Ramos (cell line): ENCODE results near the gene COG4.
"Not testable (repeated sequence)": the region's sequence is repeated elsewhere in the genome, so short reads cannot be mapped to it uniquely, and the experiment has no call there.

Source experiments
- in situ Hi-C: fragments of 300-500 bp; cut with MboI; formaldehyde crosslinking; loops from one replicate; pipeline ENCODE4 v1.14.3; 2022; ENCODE audit warnings: low sequenced_read_pairs; ENCODE audit not compliant: unreplicated experiment

Gene COG4

GRCh38 chr16:70529051-70529777, 5.9 kb upstream of the COG4 start:
- in situ Hi-C loops = no loop called here

DNA sequence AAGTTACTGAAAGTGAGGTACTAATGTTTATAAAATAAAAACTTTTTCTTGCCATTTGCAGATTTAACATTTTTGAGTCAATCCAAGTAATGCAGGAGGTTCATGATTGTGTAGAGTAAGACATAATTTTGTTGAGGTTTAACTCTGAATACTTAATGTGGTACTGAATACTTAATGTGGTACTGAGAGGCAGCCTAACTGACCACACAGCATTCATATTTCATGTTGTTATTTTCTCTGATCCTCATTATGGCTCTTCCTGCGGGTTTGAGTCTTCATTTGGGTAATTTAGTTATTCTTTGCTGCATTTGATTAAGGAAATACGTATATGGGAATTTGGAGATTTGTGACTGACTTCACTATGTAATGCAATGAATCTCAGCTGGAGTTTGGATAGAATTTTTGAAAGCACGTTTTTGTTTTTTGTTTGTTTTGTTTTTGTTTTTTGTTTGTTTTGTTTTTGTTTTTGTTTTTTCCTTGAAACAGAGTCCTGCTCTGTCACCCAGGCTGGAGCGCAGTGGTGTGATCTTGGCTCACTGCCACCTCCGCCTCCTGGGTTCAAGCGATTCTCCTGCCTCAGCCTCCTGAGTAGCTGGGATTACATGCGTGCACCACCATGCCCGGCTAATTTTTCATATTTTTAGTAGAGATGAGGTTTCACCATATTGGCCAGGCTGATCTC, 4.1 kb upstream of the COG4 start:
- in situ Hi-C loops = no loop called here

DNA sequence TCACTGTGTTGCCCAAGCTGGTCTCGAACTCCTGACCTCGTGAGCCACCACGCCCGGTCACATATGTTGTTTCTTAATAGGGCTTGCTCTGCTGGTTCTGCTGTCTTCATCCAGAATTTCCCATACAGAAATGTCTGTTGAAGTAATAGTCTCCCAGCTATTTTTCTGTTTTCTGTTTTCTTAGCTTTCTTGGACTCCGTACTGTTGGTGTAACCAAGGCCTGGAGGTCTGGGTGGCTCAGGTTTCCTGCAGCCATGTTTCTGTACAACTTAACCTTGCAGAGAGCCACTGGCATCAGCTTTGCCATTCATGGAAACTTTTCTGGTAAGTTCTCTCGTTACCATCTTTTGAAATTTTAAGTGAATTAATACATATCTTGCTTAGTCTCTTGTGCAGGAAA, 3.0 kb upstream of the COG4 start:
- in situ Hi-C loops = no loop called here

GRCh38 chr16:70524399-70524825, 1.1 kb upstream of the COG4 start:
- in situ Hi-C loops = not testable (repeated sequence)

DNA sequence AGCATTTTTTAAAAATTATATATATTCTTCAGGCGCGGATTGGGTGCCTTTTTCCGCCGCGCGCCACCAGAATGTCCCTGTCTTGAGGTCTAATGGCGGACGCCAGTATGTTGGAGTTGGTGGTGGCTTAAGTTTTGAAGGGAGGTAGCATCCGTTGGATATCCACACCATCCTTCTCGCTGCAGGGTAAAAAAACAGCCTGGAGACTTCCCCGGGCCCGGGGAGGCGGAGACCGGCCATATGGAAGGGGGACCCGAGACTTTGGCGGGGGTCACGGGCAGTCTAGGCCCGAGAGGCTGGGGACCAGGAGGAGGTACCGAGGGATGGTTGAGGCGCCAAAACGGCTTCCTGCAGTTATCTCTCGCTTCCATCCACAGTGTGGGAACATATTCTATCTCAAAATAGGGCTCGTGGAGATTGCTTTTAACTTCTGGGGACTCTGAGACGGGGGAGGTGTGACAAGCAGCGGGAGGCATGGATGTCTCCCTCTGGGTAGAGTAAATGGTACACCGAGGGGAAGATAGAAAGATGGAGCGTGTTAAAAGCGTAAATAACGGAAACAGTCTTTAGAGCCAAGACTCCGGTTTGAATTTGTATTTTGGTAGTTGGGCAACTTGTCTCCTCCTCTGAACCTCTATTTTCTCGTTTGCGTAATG, 517 bp upstream of the COG4 start, which contains the start of gene SF3B3:
TSS of gene SF3B3 (plus strand) at position 74 of the 656 bp plus-strand sequence. CDS start 2,841 bp downstream, outside the sequence.
- in situ Hi-C loops = no loop called here

DNA sequence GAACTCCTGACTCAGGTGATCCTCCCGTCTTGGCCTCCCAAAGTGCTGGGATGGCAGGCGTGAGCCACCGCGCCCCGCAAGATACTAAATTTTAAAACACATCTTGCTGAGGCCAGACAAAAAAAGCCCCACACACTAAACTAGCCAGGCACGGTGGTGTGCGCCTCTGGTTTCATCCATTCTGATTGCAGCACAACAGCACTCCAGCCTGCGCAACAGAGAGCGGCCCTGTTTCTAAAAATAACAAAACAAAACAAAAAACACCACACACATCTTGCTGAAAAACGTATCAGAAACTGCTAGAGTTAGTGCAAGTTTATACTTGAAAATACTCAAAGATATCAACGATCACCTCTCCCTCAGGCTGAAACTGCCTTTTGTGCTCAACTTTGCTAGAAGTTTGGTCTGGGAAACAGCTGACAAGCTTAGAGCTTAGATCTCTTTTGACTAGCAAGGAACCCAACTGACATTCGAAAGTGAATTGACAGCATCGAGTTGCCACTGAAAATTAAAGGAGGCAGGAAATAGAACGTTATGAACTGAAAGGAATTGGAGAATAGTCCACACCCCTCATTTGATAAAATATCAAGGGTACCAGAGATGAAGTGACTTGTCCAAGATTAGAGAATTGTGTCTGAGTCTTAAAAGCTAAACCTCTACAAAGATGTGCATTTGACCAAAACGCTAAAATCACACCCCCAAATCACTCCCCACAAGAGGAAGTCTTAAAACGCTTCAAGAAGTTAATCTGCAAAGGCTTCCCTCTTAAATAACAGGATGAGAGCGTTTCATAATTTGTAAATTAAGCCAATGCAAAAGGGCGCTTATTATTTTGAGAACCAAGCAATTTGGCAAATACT, 908 bp downstream of the COG4 start:
- in situ Hi-C loops = no loop called here

DNA sequence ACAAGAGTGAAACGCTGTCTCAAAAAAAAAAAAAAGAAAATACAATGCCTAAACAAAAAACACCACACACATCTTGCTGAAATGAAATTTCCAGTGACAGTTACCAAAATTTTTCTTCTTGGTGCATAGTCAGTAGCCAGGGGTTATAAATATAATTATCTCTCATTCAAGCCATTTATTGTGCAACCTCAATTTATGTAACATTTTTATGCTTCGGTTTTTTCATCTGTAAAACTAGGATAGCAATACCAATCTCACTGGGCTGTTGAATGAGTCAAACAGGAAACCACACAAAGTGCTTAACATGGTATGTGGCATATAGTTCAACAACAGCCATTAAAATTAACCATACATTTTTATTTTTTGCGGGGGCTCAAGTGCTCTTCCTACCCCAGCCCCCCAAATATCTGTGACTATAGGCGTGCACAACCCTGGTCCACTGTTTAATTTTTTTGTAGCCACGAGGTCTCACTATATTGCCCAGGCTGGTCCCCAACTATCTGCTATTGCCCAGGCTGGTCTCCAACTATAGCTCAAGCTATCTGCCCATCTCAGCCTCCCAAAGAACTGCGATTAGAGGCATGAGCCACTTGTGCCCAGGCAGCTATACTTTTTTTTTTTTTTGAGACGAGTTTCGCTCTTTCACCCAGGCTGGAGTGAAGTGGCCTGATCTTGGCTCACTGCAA, 2.6 kb downstream of the COG4 start:
- in situ Hi-C loops = no loop called here

GRCh38 chr16:70512456-70512855, 10.9 kb downstream of the COG4 start:
- in situ Hi-C loops = no loop called here

- in situ Hi-C loops = no loop called here
Observed at GRCh38 chr16:70511833-70512232, 11.5 kb downstream of the COG4 start.

GRCh38 chr16:70510216-70510615, 13.1 kb downstream of the COG4 start:
- in situ Hi-C loops = no loop called here

DNA sequence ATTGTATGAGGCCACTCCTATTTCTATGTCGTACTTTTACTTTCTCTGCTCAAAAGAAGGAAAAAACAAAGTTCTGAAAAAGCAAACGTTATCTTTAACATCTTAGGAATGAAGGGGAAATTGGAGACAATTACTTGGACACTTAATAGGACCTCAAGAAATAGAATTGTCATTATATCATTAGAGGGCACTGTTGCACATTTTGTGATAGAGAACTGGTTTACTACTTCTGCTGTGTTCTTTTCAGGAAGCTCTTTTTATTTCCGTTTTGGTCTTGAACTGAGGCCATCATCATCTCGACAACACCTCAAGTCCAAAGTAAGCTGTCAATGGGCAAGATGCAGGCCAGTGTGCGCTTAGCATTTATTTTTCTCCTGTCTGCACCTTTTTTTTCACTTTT, 14.6 kb downstream of the COG4 start:
- in situ Hi-C loops = no loop called here

GRCh38 chr16:70496513-70496912, 26.8 kb downstream of the COG4 start:
- in situ Hi-C loops = no loop called here

- in situ Hi-C loops = no loop called here
Observed at GRCh38 chr16:70495425-70496182, 27.8 kb downstream of the COG4 start.

DNA sequence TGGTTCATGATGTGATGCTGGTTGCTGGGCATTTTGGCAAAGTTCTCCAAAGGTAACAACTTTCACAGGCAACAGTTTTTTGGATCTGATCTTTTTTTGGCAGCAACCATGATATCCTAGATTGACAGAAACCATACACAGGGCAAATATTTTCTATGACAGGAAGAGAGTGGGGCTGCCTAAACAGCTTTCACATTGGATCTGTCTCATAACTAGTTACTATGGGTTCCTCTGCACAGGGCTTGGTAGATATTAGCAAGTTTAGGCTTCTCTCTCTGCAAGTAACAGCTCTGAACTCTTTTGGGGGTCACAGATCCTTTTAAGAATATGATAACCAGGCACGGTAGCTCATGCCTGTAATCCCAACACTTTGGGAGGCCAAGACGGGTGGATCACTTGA, 28.6 kb downstream of the COG4 start:
- in situ Hi-C loops = no loop called here

GRCh38 chr16:70494202-70494770, 29.1 kb downstream of the COG4 start:
- in situ Hi-C loops = no loop called here

DNA sequence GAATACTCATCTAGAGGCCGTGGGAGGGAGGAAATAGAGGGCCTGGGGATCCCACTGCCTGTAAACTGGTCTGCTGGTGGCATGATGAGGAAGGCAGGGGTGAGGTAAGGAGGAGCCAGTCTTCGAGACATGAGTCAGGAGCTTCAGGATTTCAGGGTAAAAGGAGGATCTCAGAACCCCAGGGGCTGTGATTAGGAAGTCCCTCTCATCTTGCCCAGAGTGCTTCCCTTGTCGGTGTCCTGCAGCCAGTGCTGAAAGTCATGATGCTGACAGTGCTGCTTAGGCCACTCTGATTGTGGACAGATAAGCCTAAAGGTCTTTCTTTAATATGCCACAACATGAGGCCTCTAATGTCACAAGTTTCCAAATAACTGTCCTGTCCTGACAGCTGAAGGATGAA, 29.6 kb downstream of the COG4 start:
- in situ Hi-C loops = no loop called here

DNA sequence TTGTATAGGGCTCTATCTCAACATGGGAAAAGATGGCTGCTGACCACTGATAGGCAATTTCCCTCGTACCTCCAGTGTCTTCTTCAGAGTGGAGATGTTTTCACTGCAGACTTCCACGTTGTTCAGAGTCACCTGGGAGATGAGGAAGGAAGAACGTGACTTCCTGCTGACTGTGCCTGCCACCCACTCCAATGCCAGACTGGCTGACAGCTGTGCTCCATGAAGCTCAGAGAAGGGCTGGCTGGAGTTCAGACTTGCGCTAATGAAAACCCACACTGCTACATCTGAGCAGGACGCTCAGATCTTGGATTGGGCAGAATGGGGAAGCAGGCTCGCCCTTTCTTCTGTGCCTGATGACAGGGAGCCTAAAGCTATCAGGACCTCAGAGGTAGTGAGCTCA, 33.1 kb downstream of the COG4 start:
- in situ Hi-C loops = no loop called here

GRCh38 chr16:70484867-70485266, 38.5 kb downstream of the COG4 start:
- in situ Hi-C loops = no loop called here

- in situ Hi-C loops = no loop called here
Observed at GRCh38 chr16:70483426-70483825, 39.9 kb downstream of the COG4 start.
